ENCODE data around the gene PCSK6.

Gene PCSK6

GRCh38 chr15:101480613-101481380 is 8.7 kb downstream of the PCSK6 start:
- H3K4me3 ChIP-seq (ENCODE audit: low read depth, low read length): no peak overlapping the region
- no peaks in the 10 kb centered on the region for H3K36me3 ChIP-seq (replicated peaks)
- no peak for DNase-seq
- H3K27ac ChIP-seq: no peak overlapping the region
- in situ Hi-C loops (cut with HindIII; ENCODE audit: low pct_ligation_motif_present, low sequenced_read_pairs): no loop called here
- no peaks in the 10 kb centered on the region for H3K27me3 ChIP-seq (replicated peaks)
- TF ChIP-seq CTCF (IDR thresholded peaks at IDR 0.05; ENCODE audit: low read depth, low read length, missing control alignments): no peak

DNA sequence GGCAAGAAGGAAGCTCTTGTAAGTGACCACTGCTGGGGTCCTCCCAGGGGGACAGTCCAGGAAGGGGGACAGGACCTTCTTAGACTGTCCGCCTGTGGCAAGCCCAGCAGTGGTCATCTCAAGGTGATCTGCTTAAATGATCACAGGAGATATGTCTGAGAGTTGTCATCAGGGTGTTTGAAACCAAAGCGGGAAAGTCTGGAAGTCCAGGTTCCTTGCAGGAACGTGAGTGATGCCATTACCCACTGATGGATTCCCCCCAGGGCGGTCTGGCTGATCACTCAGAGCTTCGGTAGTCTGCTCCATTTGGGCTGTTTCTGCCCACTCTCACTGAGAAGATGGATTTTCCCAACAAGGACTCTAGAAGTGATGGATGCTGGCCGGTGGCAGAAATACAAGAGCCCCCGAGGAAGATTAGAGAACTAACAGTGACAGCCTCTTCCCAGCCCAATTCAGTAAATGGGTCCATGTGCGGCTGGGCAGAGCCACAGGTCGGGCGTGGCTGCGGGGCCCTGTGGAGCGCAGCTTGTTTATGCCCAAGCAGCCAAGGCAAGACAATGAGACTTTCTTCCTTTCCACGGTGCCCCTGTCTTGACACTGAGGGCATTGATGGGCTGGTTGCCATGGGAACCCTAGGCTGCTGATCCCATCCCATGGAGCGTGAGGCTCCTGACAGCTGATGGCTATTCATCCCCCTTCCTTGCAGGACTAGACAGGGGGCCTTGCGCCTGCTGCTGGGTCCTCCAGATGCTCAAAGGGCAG is 9.5 kb downstream of the PCSK6 start:
- Histone ChIP-seq H3K27ac (no peak overlapping the region), H3K27me3 (replicated peaks) (no peaks in the 10 kb centered on the region), H3K36me3 (replicated peaks) (no peaks in the 10 kb centered on the region), H3K4me3 (ENCODE audit: low read depth, low read length) (no peak overlapping the region)
- in situ Hi-C loops (cut with HindIII; ENCODE audit: low pct_ligation_motif_present, low sequenced_read_pairs): no loop called here
- TF ChIP-seq CTCF (IDR thresholded peaks at IDR 0.05; ENCODE audit: low read depth, low read length, missing control alignments): no peak
- no peak for DNase-seq

DNA sequence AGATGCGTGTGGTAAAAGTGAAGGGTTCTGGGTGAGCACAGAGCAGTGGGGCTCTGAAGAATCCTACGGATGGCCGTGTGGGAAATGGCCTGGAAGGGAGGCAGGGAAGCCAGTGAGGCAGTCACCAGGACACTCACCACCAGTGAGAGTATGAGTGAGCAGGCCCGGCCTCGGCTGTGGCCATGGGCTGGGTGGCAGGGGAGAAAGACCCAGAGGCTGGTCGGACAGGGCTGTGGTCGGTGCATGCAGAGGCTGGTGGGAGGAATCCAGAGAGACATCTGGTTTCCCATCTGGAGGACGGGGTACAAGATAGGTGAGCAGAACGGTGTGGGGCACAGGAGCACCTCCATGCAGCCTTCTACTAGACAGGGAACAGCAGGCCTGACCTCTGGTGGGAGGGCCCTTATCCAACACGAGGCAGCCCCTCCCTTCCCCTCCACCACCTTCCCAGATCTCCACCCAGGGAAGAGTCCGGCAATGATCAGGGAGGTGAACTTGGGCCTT is 10.1 kb downstream of the PCSK6 start:
- H3K27me3 ChIP-seq (replicated peaks): no peaks in the 10 kb centered on the region
- in situ Hi-C loops (cut with HindIII; ENCODE audit: low pct_ligation_motif_present, low sequenced_read_pairs): no loop called here
- H3K36me3 ChIP-seq (replicated peaks): no peaks in the 10 kb centered on the region
- no peak for TF ChIP-seq CTCF (IDR thresholded peaks at IDR 0.05; ENCODE audit: low read depth, low read length, missing control alignments)
- no peak overlapping the region for H3K27ac ChIP-seq
- H3K4me3 ChIP-seq (ENCODE audit: low read depth, low read length): no peak overlapping the region
- DNase-seq: no peak

GRCh38 chr15:101478701-101479341 is 10.7 kb downstream of the PCSK6 start:
- no peak overlapping the region for H3K27ac ChIP-seq
- in situ Hi-C loops (cut with HindIII; ENCODE audit: low pct_ligation_motif_present, low sequenced_read_pairs): no loop called here
- no peak for TF ChIP-seq CTCF (IDR thresholded peaks at IDR 0.05; ENCODE audit: low read depth, low read length, missing control alignments)

DNA sequence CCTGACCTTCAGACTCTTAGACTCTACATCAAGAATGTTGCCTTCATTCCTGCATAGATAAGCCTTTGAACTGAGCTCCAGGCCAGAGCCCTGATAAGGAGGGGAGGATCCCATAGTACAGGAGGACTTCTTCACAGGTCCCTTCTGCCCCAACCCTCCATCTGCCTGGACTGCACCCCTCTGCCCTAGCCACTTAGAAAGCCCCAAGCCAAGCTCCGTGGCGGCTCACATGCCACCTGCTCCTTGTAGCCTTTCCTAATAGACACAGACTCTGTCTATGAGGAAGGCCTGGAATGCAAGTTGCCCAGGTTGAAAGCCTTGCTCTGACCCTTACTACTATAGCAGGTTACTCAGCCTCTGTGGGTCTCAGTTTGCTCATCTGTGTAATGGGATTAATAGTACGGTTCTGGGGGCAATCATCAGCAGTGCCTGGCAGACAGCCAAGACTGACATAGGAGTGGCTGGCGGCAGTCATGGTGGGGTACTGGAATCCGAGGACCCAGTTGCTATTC is 11.6 kb downstream of the PCSK6 start:
- H3K4me3 ChIP-seq (ENCODE audit: low read depth, low read length): no peak overlapping the region
- in situ Hi-C loops (cut with HindIII; ENCODE audit: low pct_ligation_motif_present, low sequenced_read_pairs): no loop called here
- no peaks in the 10 kb centered on the region for H3K36me3 ChIP-seq (replicated peaks)
- H3K27me3 ChIP-seq (replicated peaks): no peaks in the 10 kb centered on the region
- no peak for TF ChIP-seq CTCF (IDR thresholded peaks at IDR 0.05; ENCODE audit: low read depth, low read length, missing control alignments)
- no peak overlapping the region for H3K27ac ChIP-seq
- no peak for DNase-seq

More at GRCh38 chr15:101478701-101479341, 10.7 kb downstream of the PCSK6 start:
- no peak for DNase-seq
- no peaks in the 10 kb centered on the region for H3K27me3 ChIP-seq (replicated peaks)
- H3K4me3 ChIP-seq (ENCODE audit: low read depth, low read length): no peak overlapping the region
- no peaks in the 10 kb centered on the region for H3K36me3 ChIP-seq (replicated peaks)

Data from brain microvascular endothelial cell (primary cell).